Smooth muscle cell (in vitro differentiated cells): ENCODE data around the gene LDB2. TPM values are rescaled to one million over a fixed set of nuclear protein-coding genes. Genes with fewer than 3 reads are reported as not detected.

Source experiments
- DNase-seq: peaks from one replicate; lab custom pipeline; 2025; ENCODE audit not compliant: unreplicated experiment; lab: John Stamatoyannopoulos, UW
- H2AFZ ChIP-seq: fragments of 200-600 bp; sonication (generic); 2 replicates; pipeline ENCODE4 v1.6.0; 2016; ENCODE audit warnings: antibody characterized with exemption, low read depth, mild to moderate bottlenecking
- H3F3A ChIP-seq: fragments of 200-600 bp; sonication (generic); 2 replicates; pipeline ENCODE4 v1.6.0; 2017; ENCODE audit warnings: antibody characterized with exemption, low read depth
- H3K27ac ChIP-seq: fragments of 200-600 bp; sonication (generic); 2 replicates; pipeline ENCODE4 v1.5.1; 2016; ENCODE audit warnings: low read depth, mild to moderate bottlenecking
- H3K27me3 ChIP-seq: fragments of 200-600 bp; sonication (generic); 2 replicates; pipeline ENCODE4 v1.6.1; 2016; ENCODE audit warnings: low read depth, mild to moderate bottlenecking
- H3K36me3 ChIP-seq: fragments of 200-600 bp; sonication (generic); 2 replicates; pipeline ENCODE4 v1.5.1; 2016; ENCODE audit warnings: low read depth
- H3K4me1 ChIP-seq: fragments of 200-600 bp; sonication (generic); 2 replicates; pipeline ENCODE4 v1.5.1; 2016; ENCODE audit warnings: low read depth
- H3K4me2 ChIP-seq: fragments of 200-600 bp; sonication (generic); 2 replicates; pipeline ENCODE4 v1.6.0; 2016; ENCODE audit warnings: mild to moderate bottlenecking
- H3K4me3 ChIP-seq: fragments of 200-600 bp; sonication (generic); 2 replicates; pipeline ENCODE4 v1.5.1; 2016; ENCODE audit warnings: mild to moderate bottlenecking
- H3K79me2 ChIP-seq: fragments of 200-600 bp; sonication (generic); 2 replicates; pipeline ENCODE4 v1.6.0; 2016; ENCODE audit warnings: low read depth, mild to moderate bottlenecking
- H3K9ac ChIP-seq: fragments of 200-600 bp; sonication (generic); 2 replicates; pipeline ENCODE4 v1.6.0; 2016; ENCODE audit warnings: low read depth
- H3K9me3 ChIP-seq: fragments of 200-600 bp; sonication (generic); replicated peaks from 2 replicates; pipeline ENCODE4 v1.5.1; 2016; ENCODE audit warnings: low read depth
- H4K20me1 ChIP-seq: fragments of 200-600 bp; sonication (generic); 2 replicates; pipeline ENCODE4 v1.6.0; 2016; ENCODE audit warnings: low read depth
- CTCF ChIP-seq: fragments of 200-600 bp; sonication (generic); IDR thresholded peaks from 2 replicates; pipeline ENCODE4 v1.5.1; 2017; ENCODE audit warnings: borderline replicate concordance, mild to moderate bottlenecking, antibody characterized with exemption; ENCODE audit not compliant: insufficient read depth, poor library complexity, severe bottlenecking
- WGBS: methylation state at CpG from one replicate; pipeline ENCODE4 v1.1.7; 2016; ENCODE audit warnings: low lambda C conversion rate; 5-methylcytosine and 5-hydroxymethylcytosine counted together
- polyA plus RNA-seq: library from polyadenylated mRNA; unstranded; fragments of >200 nt; fragmentation: Nextera tagmentation; extraction: Ambion mirVana; gene quantifications from 2 replicates; pipeline ENCODE4 v1.2.1, GENCODE V29; 2016
- total RNA-seq: library from RNA; depleted of rRNA; stranded (reverse); fragments of >200 nt; gene quantifications from 2 replicates; pipeline ENCODE4 v1.2.3, GENCODE V29; 2014

Gene LDB2
- total and polyA plus RNA-seq, 2 experiments from 2014 or later: 30.6 to 61.5 TPM

DNA sequence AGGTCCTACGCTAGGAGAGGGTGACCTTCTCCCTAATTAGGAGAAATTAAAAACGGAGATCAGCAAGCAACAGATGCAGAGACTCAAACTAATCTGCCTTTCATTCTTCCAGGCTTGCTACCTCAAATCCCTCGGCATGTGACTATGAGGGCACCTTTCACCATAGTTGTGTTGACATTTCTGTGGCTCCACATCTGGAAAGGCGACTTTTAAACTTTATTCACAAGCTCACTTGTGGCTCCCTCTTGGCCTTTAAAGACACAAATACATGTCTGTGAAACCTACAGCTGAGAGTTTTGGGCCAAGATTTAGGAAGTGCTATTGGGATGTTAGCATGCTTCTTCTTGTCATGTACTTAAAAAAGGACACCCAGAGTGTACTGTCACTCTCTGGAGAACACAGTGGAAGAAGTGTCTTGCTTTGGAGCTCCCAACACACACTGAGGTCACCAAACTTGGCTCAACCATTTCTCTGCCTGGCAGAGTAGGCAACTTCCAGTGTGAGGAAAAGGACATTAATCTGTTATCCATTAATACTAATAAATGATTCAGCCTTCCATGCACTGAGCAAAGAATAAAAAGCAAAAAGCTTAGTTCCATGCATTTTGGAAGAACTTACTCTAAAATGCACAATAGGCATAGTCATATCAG, 60.1 kb downstream of the LDB2 start:
- 78% methylated on average over 4 of the region's 4 CpGs for WGBS
- H3K4me2 ChIP-seq: no peak overlapping the region
- H3K4me3 ChIP-seq: no peak overlapping the region
- no peak overlapping the region for H3K27ac ChIP-seq
- no peaks in the 10 kb centered on the region for H3K36me3 ChIP-seq
- TF ChIP-seq CTCF: no peak
- no peaks in the 10 kb centered on the region for H3K79me2 ChIP-seq
- no peak overlapping the region for H2AFZ ChIP-seq
- H3F3A ChIP-seq: no peaks in the 10 kb centered on the region
- no peak for DNase-seq
- H3K27me3 ChIP-seq: no peaks in the 10 kb centered on the region
- H3K9me3 ChIP-seq: no peaks in the 10 kb centered on the region
- H4K20me1 ChIP-seq: no peaks in the 10 kb centered on the region
- no peaks in the 10 kb centered on the region for H3K4me1 ChIP-seq
- H3K9ac ChIP-seq: no peak overlapping the region

GRCh38 chr4:16837475-16837874, 61.0 kb downstream of the LDB2 start:
- no peak overlapping the region for H3K27ac ChIP-seq
- no peaks in the 10 kb centered on the region for H4K20me1 ChIP-seq
- DNase-seq: no peak
- H3K79me2 ChIP-seq: no peaks in the 10 kb centered on the region
- H3K9ac ChIP-seq: no peak overlapping the region
- no peaks in the 10 kb centered on the region for H3K36me3 ChIP-seq
- no peaks in the 10 kb centered on the region for H3K27me3 ChIP-seq
- no peak overlapping the region for H3K4me2 ChIP-seq
- H2AFZ ChIP-seq: no peak overlapping the region
- no peak overlapping the region for H3K4me3 ChIP-seq
- H3F3A ChIP-seq: no peaks in the 10 kb centered on the region
- no peak for TF ChIP-seq CTCF
- 93% methylated on average over 3 of the region's 3 CpGs for WGBS
- H3K9me3 ChIP-seq: no peaks in the 10 kb centered on the region
- H3K4me1 ChIP-seq: no peaks in the 10 kb centered on the region

GRCh38 chr4:16836324-16836723, 62.1 kb downstream of the LDB2 start:
- H3K79me2 ChIP-seq: no peaks in the 10 kb centered on the region
- 92% methylated on average over 2 of the region's 2 CpGs for WGBS

More at GRCh38 chr4:16836324-16836723, 62.1 kb downstream of the LDB2 start:
- Histone ChIP-seq H3F3A (no peaks in the 10 kb centered on the region), H3K9ac (no peak overlapping the region), H4K20me1 (no peaks in the 10 kb centered on the region), H3K27me3 (no peaks in the 10 kb centered on the region), H3K27ac (no peak overlapping the region), H3K4me3 (no peak overlapping the region), H3K4me1 (no peaks in the 10 kb centered on the region), H3K36me3 (no peaks in the 10 kb centered on the region), H2AFZ (no peak overlapping the region), H3K9me3 (no peaks in the 10 kb centered on the region), H3K4me2 (no peak overlapping the region)
- DNase-seq: no peak
- no peak for TF ChIP-seq CTCF
